SU-DHL-6 (cell line): ENCODE data around the gene FAM186B.

Experiments
- CTCF ChIP-seq: fragments of 200-600 bp; sonication (generic); IDR thresholded peaks from one replicate; pipeline ENCODE4 v1.5.1; 2017; ENCODE audit warnings: antibody characterized with exemption, mild to moderate bottlenecking, low read length, moderate library complexity; ENCODE audit not compliant: insufficient read depth, poor library complexity, severe bottlenecking
- EZH2phosphoT487 ChIP-seq: fragments of 200-600 bp; sonication (generic), shearing (Covaris generic); conservative IDR thresholded peaks from 2 replicates; pipeline ENCODE4 v1.6.1; 2018; ENCODE audit warnings: mild to moderate bottlenecking, antibody characterized with exemption, low read length, moderate library complexity, mixed read lengths

DNA sequence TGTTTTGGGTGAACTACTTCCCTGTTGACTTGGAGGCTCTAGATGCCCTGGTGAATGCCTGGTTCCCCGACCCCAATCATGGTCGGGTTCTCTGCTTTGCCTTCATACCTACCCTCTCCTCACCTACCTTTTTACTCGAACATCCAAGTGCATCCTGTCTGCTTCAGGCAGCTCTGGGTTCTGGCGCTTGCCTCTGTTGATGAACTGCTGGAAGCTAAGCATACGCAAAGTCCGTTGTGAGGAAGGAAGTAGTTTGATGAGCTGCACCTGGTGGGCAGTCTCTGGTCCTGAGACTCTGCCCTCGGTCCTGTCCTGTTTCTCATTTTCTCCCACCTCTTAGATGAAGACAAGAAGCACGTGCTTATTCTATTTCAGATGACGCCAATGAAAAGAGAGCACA, 53.0 kb downstream of the FAM186B start:
- TF ChIP-seq CTCF = no peak
- TF ChIP-seq EZH2phosphoT487 = no peak
